Measurements from ENCODE around the gene SLC39A10.

Gene SLC39A10

GRCh38 chr2:195695002-195695631 lies 38.1 kb downstream of the SLC39A10 start:
- H3K27ac ChIP-seq (ENCODE audit: low read depth, low read length): no peak overlapping the region
- no peaks in the 10 kb centered on the region for H3K4me1 ChIP-seq (ENCODE audit: control insufficient read depth, insufficient read depth, low read length, unreplicated experiment)
- H3K4me3 ChIP-seq (ENCODE audit: low read depth, low read length): no peak overlapping the region
- peaks cover 6% of the 10 kb centered on the region for H3K36me3 ChIP-seq (ENCODE audit: insufficient read depth, low read length)
- peaks cover 3% of the 10 kb centered on the region for H3K79me2 ChIP-seq (ENCODE audit: control insufficient read depth, insufficient read depth, low read length, unreplicated experiment)
- H3K27me3 ChIP-seq (ENCODE audit: insufficient read depth, low read length): no peaks in the 10 kb centered on the region
- no peak overlapping the region for H2AFZ ChIP-seq (ENCODE audit: low read length, unreplicated experiment)

- H3K27me3 ChIP-seq (ENCODE audit: insufficient read depth, low read length): no peaks in the 10 kb centered on the region
- no peak overlapping the region for H2AFZ ChIP-seq (ENCODE audit: low read length, unreplicated experiment)
- no peak overlapping the region for H3K4me3 ChIP-seq (ENCODE audit: low read depth, low read length)
- peaks cover 3% of the 10 kb centered on the region for H3K79me2 ChIP-seq (ENCODE audit: control insufficient read depth, insufficient read depth, low read length, unreplicated experiment)
- H3K4me1 ChIP-seq (ENCODE audit: control insufficient read depth, insufficient read depth, low read length, unreplicated experiment): no peaks in the 10 kb centered on the region
- no peak overlapping the region for H3K27ac ChIP-seq (ENCODE audit: low read depth, low read length)
- H3K36me3 ChIP-seq (ENCODE audit: insufficient read depth, low read length): peaks cover 7% of the 10 kb centered on the region; the same call in 1 of the 2 replicates
These were observed 39.0 kb downstream of the SLC39A10 start for GRCh38 chr2:195696012-195696411.

- Histone ChIP-seq H3K27me3 (ENCODE audit: insufficient read depth, low read length) (no peaks in the 10 kb centered on the region), H3K36me3 (ENCODE audit: insufficient read depth, low read length) (peaks cover 7% of the 10 kb centered on the region; the same call in 1 of the 2 replicates), H3K27ac (ENCODE audit: low read depth, low read length) (no peak overlapping the region), H3K79me2 (ENCODE audit: control insufficient read depth, insufficient read depth, low read length, unreplicated experiment) (peaks cover 3% of the 10 kb centered on the region), H3K4me1 (ENCODE audit: control insufficient read depth, insufficient read depth, low read length, unreplicated experiment) (no peaks in the 10 kb centered on the region), H3K4me3 (ENCODE audit: low read depth, low read length) (no peak overlapping the region), H2AFZ (ENCODE audit: low read length, unreplicated experiment) (no peak overlapping the region)
These were observed 40.7 kb downstream of the SLC39A10 start for GRCh38 chr2:195697681-195698220.

- no peaks in the 10 kb centered on the region for H3K27me3 ChIP-seq (ENCODE audit: insufficient read depth, low read length)
- H2AFZ ChIP-seq (ENCODE audit: low read length, unreplicated experiment): no peak overlapping the region
- peaks cover 7% of the 10 kb centered on the region; the same call in 1 of the 2 replicates for H3K36me3 ChIP-seq (ENCODE audit: insufficient read depth, low read length)
- H3K79me2 ChIP-seq (ENCODE audit: control insufficient read depth, insufficient read depth, low read length, unreplicated experiment): no peaks in the 10 kb centered on the region
- H3K27ac ChIP-seq (ENCODE audit: low read depth, low read length): no peak overlapping the region
- H3K4me3 ChIP-seq (ENCODE audit: low read depth, low read length): no peak overlapping the region
- no peaks in the 10 kb centered on the region for H3K4me1 ChIP-seq (ENCODE audit: control insufficient read depth, insufficient read depth, low read length, unreplicated experiment)
These were observed 43.5 kb downstream of the SLC39A10 start for GRCh38 chr2:195700480-195700879.

GRCh38 chr2:195706161-195706900 lies 49.3 kb downstream of the SLC39A10 start:
- H3K27ac ChIP-seq (ENCODE audit: low read depth, low read length): no peak overlapping the region; the same call in 1 of the 2 replicates
- H3K4me3 ChIP-seq (ENCODE audit: low read depth, low read length): no peak overlapping the region
- no peaks in the 10 kb centered on the region for H3K79me2 ChIP-seq (ENCODE audit: control insufficient read depth, insufficient read depth, low read length, unreplicated experiment)
- H3K27me3 ChIP-seq (ENCODE audit: insufficient read depth, low read length): no peaks in the 10 kb centered on the region
- H2AFZ ChIP-seq (ENCODE audit: low read length, unreplicated experiment): no peak overlapping the region
- peaks cover 18% of the 10 kb centered on the region for H3K4me1 ChIP-seq (ENCODE audit: control insufficient read depth, insufficient read depth, low read length, unreplicated experiment)
- H3K36me3 ChIP-seq (ENCODE audit: insufficient read depth, low read length): no peaks in the 10 kb centered on the region; the same call in 1 of the 2 replicates

GRCh38 chr2:195709901-195710806 lies 53.1 kb downstream of the SLC39A10 start:
- Histone ChIP-seq H2AFZ (ENCODE audit: low read length, unreplicated experiment) (no peak overlapping the region), H3K36me3 (ENCODE audit: insufficient read depth, low read length) (no peaks in the 10 kb centered on the region; the same call in 1 of the 2 replicates), H3K27me3 (ENCODE audit: insufficient read depth, low read length) (no peaks in the 10 kb centered on the region), H3K27ac (ENCODE audit: low read depth, low read length) (0 out of 2 replicates have a peak overlapping the region, but pooled peaks have one; percentile 22), H3K4me1 (ENCODE audit: control insufficient read depth, insufficient read depth, low read length, unreplicated experiment) (peaks cover 18% of the 10 kb centered on the region), H3K79me2 (ENCODE audit: control insufficient read depth, insufficient read depth, low read length, unreplicated experiment) (no peaks in the 10 kb centered on the region), H3K4me3 (ENCODE audit: low read depth, low read length) (no peak overlapping the region)

- Histone ChIP-seq H2AFZ (ENCODE audit: low read length, unreplicated experiment) (no peak overlapping the region), H3K36me3 (ENCODE audit: insufficient read depth, low read length) (no peaks in the 10 kb centered on the region; the same call in 1 of the 2 replicates), H3K27ac (ENCODE audit: low read depth, low read length) (no peak overlapping the region), H3K4me3 (ENCODE audit: low read depth, low read length) (no peak overlapping the region), H3K27me3 (ENCODE audit: insufficient read depth, low read length) (no peaks in the 10 kb centered on the region), H3K79me2 (ENCODE audit: control insufficient read depth, insufficient read depth, low read length, unreplicated experiment) (no peaks in the 10 kb centered on the region), H3K4me1 (ENCODE audit: control insufficient read depth, insufficient read depth, low read length, unreplicated experiment) (peaks cover 11% of the 10 kb centered on the region)
These were observed 54.5 kb downstream of the SLC39A10 start for GRCh38 chr2:195711478-195711877.

- Histone ChIP-seq H3K27me3 (ENCODE audit: insufficient read depth, low read length) (no peaks in the 10 kb centered on the region), H3K79me2 (ENCODE audit: control insufficient read depth, insufficient read depth, low read length, unreplicated experiment) (no peaks in the 10 kb centered on the region), H3K36me3 (ENCODE audit: insufficient read depth, low read length) (no peaks in the 10 kb centered on the region), H3K4me3 (ENCODE audit: low read depth, low read length) (no peak overlapping the region), H3K27ac (ENCODE audit: low read depth, low read length) (no peak overlapping the region), H2AFZ (ENCODE audit: low read length, unreplicated experiment) (no peak overlapping the region), H3K4me1 (ENCODE audit: control insufficient read depth, insufficient read depth, low read length, unreplicated experiment) (no peaks in the 10 kb centered on the region)
These were observed 59.4 kb downstream of the SLC39A10 start for GRCh38 chr2:195716466-195716865.

GRCh38 chr2:195721042-195721441 lies 64.0 kb downstream of the SLC39A10 start:
- Histone ChIP-seq H3K4me1 (ENCODE audit: control insufficient read depth, insufficient read depth, low read length, unreplicated experiment) (no peaks in the 10 kb centered on the region), H3K36me3 (ENCODE audit: insufficient read depth, low read length) (no peaks in the 10 kb centered on the region), H3K27ac (ENCODE audit: low read depth, low read length) (no peak overlapping the region), H2AFZ (ENCODE audit: low read length, unreplicated experiment) (no peak overlapping the region), H3K4me3 (ENCODE audit: low read depth, low read length) (no peak overlapping the region), H3K79me2 (ENCODE audit: control insufficient read depth, insufficient read depth, low read length, unreplicated experiment) (no peaks in the 10 kb centered on the region), H3K27me3 (ENCODE audit: insufficient read depth, low read length) (no peaks in the 10 kb centered on the region)

- Histone ChIP-seq H3K79me2 (ENCODE audit: control insufficient read depth, insufficient read depth, low read length, unreplicated experiment) (no peaks in the 10 kb centered on the region), H3K36me3 (ENCODE audit: insufficient read depth, low read length) (no peaks in the 10 kb centered on the region), H2AFZ (ENCODE audit: low read length, unreplicated experiment) (no peak overlapping the region), H3K27ac (ENCODE audit: low read depth, low read length) (no peak overlapping the region), H3K27me3 (ENCODE audit: insufficient read depth, low read length) (no peaks in the 10 kb centered on the region), H3K4me3 (ENCODE audit: low read depth, low read length) (no peak overlapping the region), H3K4me1 (ENCODE audit: control insufficient read depth, insufficient read depth, low read length, unreplicated experiment) (no peaks in the 10 kb centered on the region)
These were observed 65.0 kb downstream of the SLC39A10 start for GRCh38 chr2:195722075-195722474.
